Lower leg skin (tissue), 3 donors: ENCODE data around the gene TCP11.

Experiments
- POLR2A ChIP-seq, 2 donors: fragments of 450-650 bp; IDR thresholded peaks; one replicate each; pipeline ENCODE4 v1.6.1; 2016 to 2017; ENCODE audit warnings: antibody characterized with exemption in 2 of 2, mild to moderate bottlenecking in 1 of 2, moderate library complexity in 1 of 2
- TF ChIP-seq, protein P1 (sequence below), 3 donors: fragments of 450-650 bp; IDR thresholded peaks; one replicate each; pipeline ENCODE4 v1.5.1; 2016; ENCODE audit warnings: antibody characterized with exemption in 3 of 3, mild to moderate bottlenecking in 3 of 3, moderate library complexity in 2 of 3

DNA sequence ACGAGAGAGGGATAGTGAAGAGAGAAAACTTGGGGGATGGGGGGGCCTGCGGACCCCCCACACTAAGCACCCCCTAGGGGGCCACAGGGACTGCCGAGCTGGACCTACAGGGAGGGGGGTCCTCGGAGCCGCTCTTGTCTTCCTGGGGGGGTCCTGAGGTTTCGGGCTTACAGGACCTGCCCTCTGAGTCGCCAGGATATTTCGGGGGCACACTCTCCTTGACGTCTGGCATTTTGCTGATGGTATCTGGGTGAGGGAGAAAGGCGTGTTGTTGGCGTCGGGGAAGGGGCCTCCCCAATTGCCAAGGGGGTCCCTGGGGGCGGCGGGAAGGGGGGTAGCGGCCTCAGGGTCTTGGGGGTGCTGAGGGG, 516 bp downstream of the TCP11 start:
- TF ChIP-seq POLR2A (IDR thresholded peaks at IDR 0.05): no peak
- TF ChIP-seq, protein P1, sequence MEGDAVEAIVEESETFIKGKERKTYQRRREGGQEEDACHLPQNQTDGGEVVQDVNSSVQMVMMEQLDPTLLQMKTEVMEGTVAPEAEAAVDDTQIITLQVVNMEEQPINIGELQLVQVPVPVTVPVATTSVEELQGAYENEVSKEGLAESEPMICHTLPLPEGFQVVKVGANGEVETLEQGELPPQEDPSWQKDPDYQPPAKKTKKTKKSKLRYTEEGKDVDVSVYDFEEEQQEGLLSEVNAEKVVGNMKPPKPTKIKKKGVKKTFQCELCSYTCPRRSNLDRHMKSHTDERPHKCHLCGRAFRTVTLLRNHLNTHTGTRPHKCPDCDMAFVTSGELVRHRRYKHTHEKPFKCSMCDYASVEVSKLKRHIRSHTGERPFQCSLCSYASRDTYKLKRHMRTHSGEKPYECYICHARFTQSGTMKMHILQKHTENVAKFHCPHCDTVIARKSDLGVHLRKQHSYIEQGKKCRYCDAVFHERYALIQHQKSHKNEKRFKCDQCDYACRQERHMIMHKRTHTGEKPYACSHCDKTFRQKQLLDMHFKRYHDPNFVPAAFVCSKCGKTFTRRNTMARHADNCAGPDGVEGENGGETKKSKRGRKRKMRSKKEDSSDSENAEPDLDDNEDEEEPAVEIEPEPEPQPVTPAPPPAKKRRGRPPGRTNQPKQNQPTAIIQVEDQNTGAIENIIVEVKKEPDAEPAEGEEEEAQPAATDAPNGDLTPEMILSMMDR (IDR thresholded peaks at IDR 0.05): no peak
